Fibroblast of the aortic adventitia (primary cell): ENCODE data around the gene HYCC1. TPM values are rescaled to one million over a fixed set of nuclear protein-coding genes. Genes with fewer than 3 reads are reported as not detected.
"Not testable (repeated sequence)": the region's sequence is repeated elsewhere in the genome, so short reads cannot be mapped to it uniquely, and the experiment has no call there.

Source experiments
- DNase-seq: peaks from one replicate; pipeline ENCODE4 v3.0.0-alpha.2; 2010; ENCODE audit warnings: low read depth
- H3K4me3 ChIP-seq: 2 replicates; pipeline ENCODE4 v1.5.1; 2011; ENCODE audit warnings: low read depth, mild to moderate bottlenecking, control low read depth, low read length, moderate library complexity
- total RNA-seq: library from RNA; depleted of rRNA; stranded (reverse); fragments of >200 nt; gene quantifications from 2 replicates; pipeline ENCODE4 v1.2.3, GENCODE V29; 2012; ENCODE audit warnings: low replicate concordance
- TF ChIP-seq, protein P1 (sequence below): IDR thresholded peaks from 2 replicates; pipeline ENCODE4 v1.5.1; 2011; ENCODE audit warnings: mild to moderate bottlenecking, low read length, control low read depth, inconsistent platforms; ENCODE audit not compliant: insufficient read depth

Gene HYCC1
- total RNA-seq, 1 donor, result 113 TPM

DNA sequence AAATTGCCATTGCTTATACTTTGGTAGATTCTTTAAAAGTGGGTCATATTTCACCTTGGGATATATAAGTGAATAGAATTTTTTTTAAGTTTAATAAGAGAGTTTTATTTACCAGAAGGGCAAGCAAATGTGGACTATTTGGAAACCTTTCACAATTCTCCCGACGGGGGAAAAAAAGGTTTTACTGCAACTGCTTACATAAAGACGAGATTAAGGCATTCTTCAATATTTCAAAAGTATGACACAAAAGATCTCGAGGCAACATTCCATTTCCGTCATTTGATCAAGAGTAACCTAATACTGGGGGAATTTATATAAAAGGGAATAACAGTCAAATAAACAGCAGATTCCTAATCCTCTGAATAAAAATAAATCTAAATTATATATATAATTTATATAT lies 28.5 kb downstream of the HYCC1 start:
- DNase-seq, result no peak
- TF ChIP-seq, protein P1, sequence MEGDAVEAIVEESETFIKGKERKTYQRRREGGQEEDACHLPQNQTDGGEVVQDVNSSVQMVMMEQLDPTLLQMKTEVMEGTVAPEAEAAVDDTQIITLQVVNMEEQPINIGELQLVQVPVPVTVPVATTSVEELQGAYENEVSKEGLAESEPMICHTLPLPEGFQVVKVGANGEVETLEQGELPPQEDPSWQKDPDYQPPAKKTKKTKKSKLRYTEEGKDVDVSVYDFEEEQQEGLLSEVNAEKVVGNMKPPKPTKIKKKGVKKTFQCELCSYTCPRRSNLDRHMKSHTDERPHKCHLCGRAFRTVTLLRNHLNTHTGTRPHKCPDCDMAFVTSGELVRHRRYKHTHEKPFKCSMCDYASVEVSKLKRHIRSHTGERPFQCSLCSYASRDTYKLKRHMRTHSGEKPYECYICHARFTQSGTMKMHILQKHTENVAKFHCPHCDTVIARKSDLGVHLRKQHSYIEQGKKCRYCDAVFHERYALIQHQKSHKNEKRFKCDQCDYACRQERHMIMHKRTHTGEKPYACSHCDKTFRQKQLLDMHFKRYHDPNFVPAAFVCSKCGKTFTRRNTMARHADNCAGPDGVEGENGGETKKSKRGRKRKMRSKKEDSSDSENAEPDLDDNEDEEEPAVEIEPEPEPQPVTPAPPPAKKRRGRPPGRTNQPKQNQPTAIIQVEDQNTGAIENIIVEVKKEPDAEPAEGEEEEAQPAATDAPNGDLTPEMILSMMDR, result no peak
- no peak overlapping the region for H3K4me3 ChIP-seq

DNA sequence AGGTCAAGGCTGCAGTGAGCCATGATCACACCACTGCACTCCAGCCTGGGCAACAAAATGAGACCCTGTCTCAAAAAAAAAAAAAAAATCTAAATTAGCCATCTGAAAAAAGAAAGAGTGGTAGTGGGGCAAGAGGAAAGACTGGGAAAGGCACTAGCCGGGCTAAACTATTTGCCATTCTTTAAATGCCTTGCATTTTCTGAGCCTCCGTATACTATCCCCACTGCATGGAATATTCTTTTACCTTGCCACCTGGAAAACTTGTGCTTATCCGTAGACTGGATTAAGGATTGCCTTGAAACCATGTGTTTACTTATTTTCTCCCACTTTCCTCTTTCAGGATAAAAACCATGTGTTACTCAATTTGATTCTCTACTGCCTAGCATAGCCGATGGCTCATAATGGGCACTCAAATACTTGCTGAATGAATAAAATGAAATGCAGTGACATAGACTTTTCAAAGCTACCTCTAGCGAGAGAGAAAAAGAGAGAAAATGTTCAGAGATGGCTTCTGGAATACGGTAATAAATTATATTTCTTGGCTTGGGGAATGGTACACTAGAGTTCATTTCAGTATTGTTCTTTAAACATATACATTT lies 30.6 kb downstream of the HYCC1 start:
- H3K4me3 ChIP-seq, result no peak overlapping the region
- DNase-seq, result no peak
- TF ChIP-seq, protein P1, result no peak

DNA sequence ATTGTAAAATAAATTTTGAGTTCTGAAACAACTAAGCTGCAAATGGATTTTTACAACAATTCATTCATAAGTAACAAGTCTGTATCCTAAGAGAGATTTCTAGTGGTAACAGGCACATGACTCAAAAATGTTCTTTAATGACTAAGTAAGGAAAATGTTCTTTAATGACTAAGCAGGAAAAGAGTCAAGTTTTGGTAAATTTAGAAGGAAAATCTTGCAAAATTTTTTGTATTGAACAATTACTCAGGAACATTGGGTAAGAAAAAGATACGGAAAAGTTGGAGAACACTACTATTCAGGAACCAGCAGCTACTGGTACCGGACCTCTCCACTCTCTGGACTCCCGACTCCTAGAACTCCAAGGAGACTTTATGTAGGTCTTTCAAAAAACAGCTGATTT lies 33.5 kb downstream of the HYCC1 start:
- TF ChIP-seq, protein P1, result no peak
- peak; percentile 85 for DNase-seq
- H3K4me3 ChIP-seq, result no peak overlapping the region

DNA sequence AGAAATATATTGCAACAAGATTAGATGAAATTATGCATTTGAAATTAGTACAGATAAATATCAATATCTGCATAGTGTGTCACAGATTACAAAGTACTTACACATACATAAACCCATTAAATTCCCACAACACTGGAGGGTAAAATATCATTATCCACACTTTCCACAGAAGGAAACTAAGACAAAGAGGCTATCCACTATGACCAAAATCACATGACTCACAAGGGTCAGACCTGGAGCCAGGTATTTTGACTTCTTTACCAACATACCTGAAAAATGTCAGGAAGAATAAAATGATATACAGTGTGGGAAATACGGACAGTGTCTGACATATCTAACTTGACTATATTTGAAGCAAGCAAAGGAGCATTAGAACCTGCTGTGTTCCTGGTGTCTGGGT lies 34.1 kb downstream of the HYCC1 start:
- no peak overlapping the region for H3K4me3 ChIP-seq
- no peak for DNase-seq
- TF ChIP-seq, protein P1, result no peak

DNA sequence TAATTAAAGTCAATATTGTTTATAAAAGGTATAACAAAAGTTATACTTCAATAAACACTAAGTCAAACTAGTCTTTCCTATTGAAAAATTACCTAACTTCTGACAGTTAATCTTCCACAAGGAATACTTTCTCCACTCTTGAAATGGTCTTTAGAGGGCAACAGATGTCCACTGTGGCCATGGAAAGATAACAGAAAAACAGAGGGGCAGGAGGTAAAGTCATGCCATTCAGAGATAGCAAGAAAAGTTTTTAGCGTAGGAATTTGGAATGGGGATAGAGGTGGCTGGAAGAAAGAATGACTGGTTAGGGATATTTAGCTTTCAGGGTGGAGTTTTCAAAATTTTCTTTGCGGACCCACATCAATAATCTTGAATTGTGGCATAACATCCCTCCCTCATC lies 34.7 kb downstream of the HYCC1 start:
- TF ChIP-seq, protein P1, result no peak
- H3K4me3 ChIP-seq, result no peak overlapping the region
- DNase-seq, result no peak

DNA sequence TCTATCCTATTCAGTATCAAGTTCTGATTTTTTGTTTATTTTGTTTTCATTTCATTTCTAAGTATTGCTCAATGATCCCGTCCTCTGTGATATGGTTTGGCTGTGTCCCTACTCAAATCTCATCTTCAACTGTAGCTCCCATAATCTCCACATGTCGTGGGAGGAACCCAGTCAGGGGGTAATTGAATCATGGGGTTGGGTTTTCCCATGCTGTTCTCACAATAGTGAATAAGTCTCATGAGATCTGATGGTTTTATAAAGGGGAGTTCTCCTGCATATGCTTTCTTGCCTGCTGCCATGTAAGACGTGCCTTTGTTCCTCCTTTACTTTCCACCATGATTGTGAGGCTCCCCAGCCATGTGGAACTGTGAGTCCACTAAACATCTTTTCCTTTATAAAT lies 39.3 kb downstream of the HYCC1 start:
- not testable (repeated sequence) for H3K4me3 ChIP-seq, DNase-seq

DNA sequence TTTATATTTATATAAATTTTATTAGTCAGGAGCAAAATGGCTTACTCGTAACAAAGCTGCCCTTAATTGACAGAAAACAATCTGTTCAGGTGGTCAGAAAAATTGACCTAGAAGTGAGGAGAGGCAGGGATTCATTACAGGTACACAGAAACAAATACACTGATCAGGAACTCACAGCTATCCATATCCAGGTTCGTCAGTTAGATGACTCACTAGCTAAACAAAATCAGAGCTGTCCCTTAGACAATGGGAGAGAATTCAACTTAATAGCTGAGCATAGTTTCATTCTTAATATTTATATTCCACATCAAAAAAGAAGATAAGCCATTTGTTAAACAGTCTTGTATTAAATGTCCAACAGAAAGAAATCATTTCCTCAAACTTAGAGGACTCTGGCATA lies 41.7 kb downstream of the HYCC1 start:
- H3K4me3 ChIP-seq, result no peak overlapping the region
- peak; percentile 29 for DNase-seq
- TF ChIP-seq, protein P1, result no peak
